Uterus (tissue), 2 donors: ENCODE results near the gene RNPS1.

Source experiments
- POLR2A ChIP-seq, 2 donors: fragments of 450-650 bp; IDR thresholded peaks; one replicate each; pipeline ENCODE4 v1.6.1; 2016; ENCODE audit warnings: antibody characterized with exemption in 2 of 2, mild to moderate bottlenecking in 1 of 2, moderate library complexity in 1 of 2
- TF ChIP-seq, protein P1 (sequence below), 4 experiments: fragments of 200-600 bp in 2 of 4; fragments of 450-650 bp in 2 of 4; sonication (generic) in 2 of 4; IDR thresholded peaks; one replicate each; pipeline ENCODE4 v1.5.1; 2016 to 2019; ENCODE audit warnings: antibody characterized with exemption in 4 of 4, mild to moderate bottlenecking in 2 of 4, moderate library complexity in 1 of 4

DNA sequence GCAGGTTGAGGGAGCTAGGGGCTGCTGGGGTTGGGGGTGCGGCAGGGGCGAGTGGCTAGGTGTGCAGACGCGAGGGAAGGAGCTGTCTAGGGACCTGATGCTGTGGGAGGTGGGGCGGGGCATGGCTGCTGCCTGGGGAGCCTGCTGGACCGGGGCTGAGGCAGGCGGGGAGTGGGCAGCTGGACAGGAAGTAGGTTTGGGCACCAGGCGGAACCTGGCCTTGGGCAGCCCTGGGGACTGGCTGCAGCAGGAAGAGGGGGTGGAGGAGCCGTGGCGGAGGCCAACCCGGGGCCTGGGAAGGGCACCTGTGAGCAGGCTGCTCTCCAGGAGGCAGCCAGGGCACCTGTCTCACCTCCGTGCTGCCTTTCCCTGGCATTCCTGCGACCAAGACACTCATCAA lies 37.5 kb downstream of the RNPS1 start:
- TF ChIP-seq, protein P1, sequence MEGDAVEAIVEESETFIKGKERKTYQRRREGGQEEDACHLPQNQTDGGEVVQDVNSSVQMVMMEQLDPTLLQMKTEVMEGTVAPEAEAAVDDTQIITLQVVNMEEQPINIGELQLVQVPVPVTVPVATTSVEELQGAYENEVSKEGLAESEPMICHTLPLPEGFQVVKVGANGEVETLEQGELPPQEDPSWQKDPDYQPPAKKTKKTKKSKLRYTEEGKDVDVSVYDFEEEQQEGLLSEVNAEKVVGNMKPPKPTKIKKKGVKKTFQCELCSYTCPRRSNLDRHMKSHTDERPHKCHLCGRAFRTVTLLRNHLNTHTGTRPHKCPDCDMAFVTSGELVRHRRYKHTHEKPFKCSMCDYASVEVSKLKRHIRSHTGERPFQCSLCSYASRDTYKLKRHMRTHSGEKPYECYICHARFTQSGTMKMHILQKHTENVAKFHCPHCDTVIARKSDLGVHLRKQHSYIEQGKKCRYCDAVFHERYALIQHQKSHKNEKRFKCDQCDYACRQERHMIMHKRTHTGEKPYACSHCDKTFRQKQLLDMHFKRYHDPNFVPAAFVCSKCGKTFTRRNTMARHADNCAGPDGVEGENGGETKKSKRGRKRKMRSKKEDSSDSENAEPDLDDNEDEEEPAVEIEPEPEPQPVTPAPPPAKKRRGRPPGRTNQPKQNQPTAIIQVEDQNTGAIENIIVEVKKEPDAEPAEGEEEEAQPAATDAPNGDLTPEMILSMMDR (IDR thresholded peaks at IDR 0.05) = no peak
- no peak for TF ChIP-seq POLR2A (IDR thresholded peaks at IDR 0.05)
